ENCODE measurements around the gene ANKAR. TPM values are rescaled to one million over a fixed set of nuclear protein-coding genes. Genes with fewer than 3 reads are reported as not detected.

ANKAR gene
- total RNA-seq, 3 donors from 2014 or later = 11.5 to 22.1 (median 21.1) TPM

- Histone ChIP-seq H3K4me1 (no peaks in the 10 kb centered on the region), H3K27ac (no peak overlapping the region), H3K27me3 (no peaks in the 10 kb centered on the region), H3K4me3 (no peak overlapping the region), H3K36me3 (no peaks in the 10 kb centered on the region), H3K9me3 (no peaks in the 10 kb centered on the region)
- no peak for DNase-seq (ENCODE audit: low spot score in 2 of 2)
- intact Hi-C loops (cut with DNase I; ENCODE audit: low total_unique reads) = no loop called here
- TF ChIP-seq CTCF (IDR thresholded peaks at IDR 0.05) (no peak), POLR2AphosphoS5 (IDR thresholded peaks at IDR 0.05) (no peak), POLR2A (IDR thresholded peaks at IDR 0.05) (no peak)
Observed at GRCh38 chr2:189639007-189639609, 35.4 kb upstream of the ANKAR start.

DNA sequence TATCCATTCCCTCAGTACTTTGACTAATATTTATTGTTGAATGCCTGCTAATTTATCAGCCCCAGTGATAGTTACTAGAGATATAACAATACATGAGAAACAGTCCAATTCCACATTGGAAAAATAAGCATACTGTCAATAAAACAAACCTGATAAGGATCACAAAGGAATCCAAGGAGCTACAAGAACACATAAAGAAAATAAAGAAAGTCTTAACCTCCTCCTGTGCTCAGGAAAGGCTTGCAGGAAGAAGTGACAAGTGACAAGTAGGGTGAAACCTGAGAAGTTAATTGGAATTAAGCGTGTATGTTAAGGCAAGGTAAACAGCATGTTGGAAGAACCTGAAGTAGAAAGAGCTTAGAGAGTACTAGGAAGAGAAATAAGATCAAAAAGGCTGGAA is 33.5 kb upstream of the ANKAR start:
- H3K27me3 ChIP-seq = no peaks in the 10 kb centered on the region
- no peak for DNase-seq (ENCODE audit: low spot score in 2 of 2)
- no peak overlapping the region for H3K27ac ChIP-seq
- H3K36me3 ChIP-seq = no peaks in the 10 kb centered on the region
- no peaks in the 10 kb centered on the region for H3K9me3 ChIP-seq
- TF ChIP-seq POLR2A (IDR thresholded peaks at IDR 0.05) (no peak), CTCF (IDR thresholded peaks at IDR 0.05) (no peak), POLR2AphosphoS5 (IDR thresholded peaks at IDR 0.05) (no peak)
- no peak overlapping the region for H3K4me3 ChIP-seq
- intact Hi-C loops (cut with DNase I; ENCODE audit: low total_unique reads) = no loop called here
- no peaks in the 10 kb centered on the region for H3K4me1 ChIP-seq

DNA sequence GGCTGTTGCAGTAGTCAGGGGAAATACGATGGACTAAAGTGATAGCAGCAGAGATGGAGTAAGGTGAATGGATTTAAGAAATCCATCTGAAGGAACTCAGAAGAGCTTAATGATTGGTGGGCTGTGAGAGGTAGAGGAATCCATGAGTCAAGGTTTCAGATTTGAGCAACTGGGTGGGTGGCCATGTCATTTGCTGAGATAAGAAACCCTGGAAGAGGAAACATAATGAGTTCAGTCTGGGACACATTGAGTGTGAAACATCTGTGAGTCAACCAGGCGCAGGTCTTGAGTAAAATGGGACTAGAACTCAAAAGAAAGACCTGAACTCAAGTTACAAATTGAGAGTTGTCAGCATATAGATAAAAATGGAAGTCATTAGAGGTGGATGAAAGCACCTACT is 32.9 kb upstream of the ANKAR start:
- H3K9me3 ChIP-seq = no peaks in the 10 kb centered on the region
- no peak for TF ChIP-seq POLR2AphosphoS5 (IDR thresholded peaks at IDR 0.05)
- TF ChIP-seq POLR2A (IDR thresholded peaks at IDR 0.05) = no peak
- no peak for TF ChIP-seq CTCF (IDR thresholded peaks at IDR 0.05)

GRCh38 chr2:189646521-189646920 is 27.9 kb upstream of the ANKAR start:
- no peak for TF ChIP-seq POLR2AphosphoS5 (IDR thresholded peaks at IDR 0.05)
- no peak for TF ChIP-seq POLR2A (IDR thresholded peaks at IDR 0.05)
- no peak for TF ChIP-seq CTCF (IDR thresholded peaks at IDR 0.05)
- Histone ChIP-seq H3K4me1 (no peaks in the 10 kb centered on the region), H3K4me3 (no peak overlapping the region), H3K36me3 (no peaks in the 10 kb centered on the region), H3K27ac (no peak overlapping the region), H3K9me3 (no peaks in the 10 kb centered on the region), H3K27me3 (no peaks in the 10 kb centered on the region)
- intact Hi-C loops (cut with DNase I; ENCODE audit: low total_unique reads) = no loop called here
- DNase-seq (ENCODE audit: low spot score in 2 of 2) = no peak

More for the DNA sequence above, 32.9 kb upstream of the ANKAR start:
- no peaks in the 10 kb centered on the region for H3K36me3 ChIP-seq
- no peak overlapping the region for H3K4me3 ChIP-seq
- intact Hi-C loops (cut with DNase I; ENCODE audit: low total_unique reads) = no loop called here
- no peaks in the 10 kb centered on the region for H3K27me3 ChIP-seq
- H3K27ac ChIP-seq = no peak overlapping the region
- H3K4me1 ChIP-seq = no peaks in the 10 kb centered on the region
- DNase-seq (ENCODE audit: low spot score in 2 of 2) = no peak

DNA sequence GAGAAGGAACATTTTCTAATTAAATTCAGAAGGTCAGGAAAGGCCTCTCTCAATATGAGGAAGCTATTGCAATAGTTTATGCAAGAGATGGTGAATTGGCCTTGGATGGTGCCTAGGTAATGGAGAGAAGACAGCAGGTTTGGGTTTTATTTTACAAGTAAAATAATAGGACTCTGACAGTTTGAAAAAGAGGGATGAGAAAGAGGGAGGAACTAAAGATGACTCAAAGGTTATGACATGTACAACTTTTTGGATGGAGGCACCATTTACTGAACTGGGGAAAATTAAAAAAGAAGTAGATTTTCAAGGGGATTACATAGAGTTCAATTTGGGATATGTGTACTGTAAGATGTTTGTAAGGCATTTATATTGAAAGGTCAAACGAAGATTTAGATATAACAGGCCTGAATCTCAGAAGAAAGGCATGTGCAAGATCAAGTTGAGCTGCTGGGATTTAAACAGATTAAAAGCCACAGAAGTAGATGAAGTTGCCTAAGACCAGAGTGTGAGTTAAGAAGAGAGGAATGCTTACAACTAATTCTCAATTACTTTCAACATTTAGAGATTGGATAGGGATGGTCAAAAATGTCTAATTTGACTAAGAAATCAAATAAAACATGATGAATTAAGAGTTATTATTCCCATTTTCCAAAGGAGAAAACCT is 25.5 kb upstream of the ANKAR start:
- peaks cover 0 to 3% of the 10 kb centered on the region in 2 donors for H3K9me3 ChIP-seq
- no peak overlapping the region for H3K4me3 ChIP-seq
- no peak overlapping the region for H3K27ac ChIP-seq
- TF ChIP-seq CTCF (IDR thresholded peaks at IDR 0.05) (no peak), POLR2A (IDR thresholded peaks at IDR 0.05) (no peak), POLR2AphosphoS5 (IDR thresholded peaks at IDR 0.05) (no peak)
- no peaks in the 10 kb centered on the region for H3K4me1 ChIP-seq
- no peaks in the 10 kb centered on the region for H3K27me3 ChIP-seq
- H3K36me3 ChIP-seq = no peaks in the 10 kb centered on the region
- intact Hi-C loops (cut with DNase I; ENCODE audit: low total_unique reads) = no loop called here
- no peak for DNase-seq (ENCODE audit: low spot score in 2 of 2)
